Brain pericyte (primary cell): ENCODE results near the gene SH3GL2.

ENCODE experiments used
- DNase-seq: peaks from one replicate; pipeline ENCODE4 v3.0.0-alpha.2; 2012; ENCODE audit warnings: low read depth, low spot score

The SH3GL2 gene

GRCh38 chr9:17658237-17658636 is 79.4 kb downstream of the SH3GL2 start:
- no peak for DNase-seq

- DNase-seq: no peak
Observed at GRCh38 chr9:17660158-17660557, 81.3 kb downstream of the SH3GL2 start.

GRCh38 chr9:17665450-17665849 is 86.6 kb downstream of the SH3GL2 start:
- no peak for DNase-seq

- DNase-seq: no peak
Observed at GRCh38 chr9:17669206-17669605, 90.3 kb downstream of the SH3GL2 start.

GRCh38 chr9:17682684-17683083 is 103.8 kb downstream of the SH3GL2 start:
- DNase-seq: no peak

- no peak for DNase-seq
Observed at GRCh38 chr9:17688834-17689233, 110.0 kb downstream of the SH3GL2 start.

GRCh38 chr9:17694336-17694735 is 115.5 kb downstream of the SH3GL2 start:
- no peak for DNase-seq

GRCh38 chr9:17695482-17695881 is 116.6 kb downstream of the SH3GL2 start:
- no peak for DNase-seq

- no peak for DNase-seq
Observed at GRCh38 chr9:17699615-17700330, 120.9 kb downstream of the SH3GL2 start.

- no peak for DNase-seq
Observed at GRCh38 chr9:17706347-17706746, 127.5 kb downstream of the SH3GL2 start.

- no peak for DNase-seq
Observed at GRCh38 chr9:17719053-17719452, 140.2 kb downstream of the SH3GL2 start.

- DNase-seq: no peak
Observed at GRCh38 chr9:17721954-17722353, 143.1 kb downstream of the SH3GL2 start.

GRCh38 chr9:17723656-17724055 is 144.8 kb downstream of the SH3GL2 start:
- DNase-seq: no peak

GRCh38 chr9:17725399-17726010 is 146.6 kb downstream of the SH3GL2 start:
- DNase-seq: no peak

- no peak for DNase-seq
Observed at GRCh38 chr9:17726298-17726697, 147.4 kb downstream of the SH3GL2 start.

GRCh38 chr9:17730899-17731298 is 152.0 kb downstream of the SH3GL2 start:
- DNase-seq: no peak

- DNase-seq: no peak
Observed at GRCh38 chr9:17731308-17731707, 152.4 kb downstream of the SH3GL2 start.

GRCh38 chr9:17734674-17735073 is 155.8 kb downstream of the SH3GL2 start:
- DNase-seq: no peak

GRCh38 chr9:17735859-17736258 is 157.0 kb downstream of the SH3GL2 start:
- DNase-seq: no peak

- DNase-seq: no peak
Observed at GRCh38 chr9:17739022-17739421, 160.2 kb downstream of the SH3GL2 start.

- no peak for DNase-seq
Observed at GRCh38 chr9:17739736-17740135, 160.9 kb downstream of the SH3GL2 start.

GRCh38 chr9:17742067-17742466 is 163.2 kb downstream of the SH3GL2 start:
- DNase-seq: no peak

GRCh38 chr9:17744786-17745185 is 165.9 kb downstream of the SH3GL2 start:
- DNase-seq: no peak

GRCh38 chr9:17750269-17750668 is 171.4 kb downstream of the SH3GL2 start:
- DNase-seq: no peak
